KMS-11 (cell line): ENCODE results near the gene GGT6.

Experiments
- H2AFZ ChIP-seq: fragments of 200-600 bp; sonication (generic); 2 replicates; pipeline ENCODE4 v1.6.1; 2016; ENCODE audit warnings: antibody characterized with exemption, mixed run types, low read depth
- H3K27ac ChIP-seq: fragments of 200-600 bp; sonication (generic); 2 replicates; pipeline ENCODE4 v1.6.1; 2016; ENCODE audit warnings: mild to moderate bottlenecking, mixed run types
- H3K27me3 ChIP-seq: fragments of 200-600 bp; sonication (generic); 2 replicates; pipeline ENCODE4 v1.6.1; 2017; ENCODE audit warnings: mild to moderate bottlenecking, low read depth, mixed run types, moderate library complexity; ENCODE audit not compliant: insufficient read depth
- H3K36me3 ChIP-seq: fragments of 200-600 bp; sonication (generic); 2 replicates; pipeline ENCODE4 v1.6.1; 2017; ENCODE audit warnings: mild to moderate bottlenecking, mixed run types; ENCODE audit not compliant: insufficient read depth
- H3K4me1 ChIP-seq: fragments of 200-600 bp; sonication (generic); 2 replicates; pipeline ENCODE4 v1.6.1; 2016; ENCODE audit warnings: mild to moderate bottlenecking, low read depth, mixed run types; ENCODE audit not compliant: poor library complexity, severe bottlenecking
- H3K4me2 ChIP-seq: fragments of 200-600 bp; sonication (generic); 2 replicates; pipeline ENCODE4 v1.7.0; 2016; ENCODE audit warnings: mild to moderate bottlenecking, mixed run types
- H3K4me3 ChIP-seq: fragments of 200-600 bp; sonication (generic); IDR thresholded peaks from 2 replicates; pipeline ENCODE4 v1.6.1; 2017; ENCODE audit warnings: low read depth, low read length, mixed read lengths; ENCODE audit not compliant: insufficient read depth
- H3K79me2 ChIP-seq: fragments of 200-600 bp; sonication (generic); 2 replicates; pipeline ENCODE4 v1.6.1; 2016; ENCODE audit warnings: low read depth, mixed run types; ENCODE audit not compliant: insufficient read depth
- H3K9ac ChIP-seq: fragments of 200-600 bp; sonication (generic); 2 replicates; pipeline ENCODE4 v1.6.1; 2016; ENCODE audit warnings: mild to moderate bottlenecking, mixed run types
- H4K20me1 ChIP-seq: fragments of 200-600 bp; sonication (generic); 2 replicates; pipeline ENCODE4 v1.6.1; 2016; ENCODE audit warnings: mild to moderate bottlenecking, mixed run types; ENCODE audit not compliant: insufficient read depth
- CTCF ChIP-seq: fragments of 200-600 bp; sonication (generic); conservative IDR thresholded peaks from 2 replicates; pipeline ENCODE4 v1.6.1; 2017; ENCODE audit warnings: low read depth, mild to moderate bottlenecking, antibody characterized with exemption, low read length, moderate library complexity, mixed read lengths

Gene GGT6

DNA sequence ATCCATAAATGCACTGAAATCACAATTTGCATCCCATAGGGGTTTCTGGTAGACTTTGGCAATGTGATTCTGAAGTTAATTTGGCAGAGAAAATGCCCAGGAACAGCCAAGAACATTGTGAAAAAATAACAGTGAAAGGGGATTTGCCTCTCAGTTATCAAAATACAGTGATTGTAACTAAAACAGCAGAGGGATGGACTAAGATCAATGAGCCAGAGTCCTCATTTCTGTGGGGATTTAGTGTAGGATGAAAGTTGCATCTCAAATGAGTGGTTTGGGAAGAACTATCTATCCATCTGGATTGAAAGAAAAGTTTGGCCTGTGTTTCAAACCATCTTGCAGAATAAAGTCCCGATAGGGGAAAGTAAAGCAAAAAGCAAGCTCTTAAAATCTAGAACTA lies 33.2 kb downstream of the GGT6 start:
- Histone ChIP-seq H3K4me1 (no peaks in the 10 kb centered on the region), H3K27me3 (peaks cover 19% of the 10 kb centered on the region; the same call in 1 of the 2 replicates), H2AFZ (no peak overlapping the region), H3K79me2 (no peaks in the 10 kb centered on the region), H3K27ac (no peak overlapping the region), H3K36me3 (no peaks in the 10 kb centered on the region), H4K20me1 (no peaks in the 10 kb centered on the region), H3K4me3 (no peak overlapping the region), H3K9ac (no peak overlapping the region), H3K4me2 (no peak overlapping the region)
- TF ChIP-seq CTCF, result no peak

- H3K4me1 ChIP-seq, result no peaks in the 10 kb centered on the region
- TF ChIP-seq CTCF, result no peak
- no peaks in the 10 kb centered on the region for H3K79me2 ChIP-seq
- H3K4me2 ChIP-seq, result no peak overlapping the region
- no peak overlapping the region for H2AFZ ChIP-seq
- no peak overlapping the region for H3K4me3 ChIP-seq
- H3K27me3 ChIP-seq, result peaks cover 10% of the 10 kb centered on the region; the same call in 1 of the 2 replicates
- no peaks in the 10 kb centered on the region for H3K36me3 ChIP-seq
- H3K27ac ChIP-seq, result no peak overlapping the region
- no peak overlapping the region for H3K9ac ChIP-seq
- no peaks in the 10 kb centered on the region for H4K20me1 ChIP-seq
These were observed 34.5 kb downstream of the GGT6 start for GRCh38 chr17:4525691-4526397.

DNA sequence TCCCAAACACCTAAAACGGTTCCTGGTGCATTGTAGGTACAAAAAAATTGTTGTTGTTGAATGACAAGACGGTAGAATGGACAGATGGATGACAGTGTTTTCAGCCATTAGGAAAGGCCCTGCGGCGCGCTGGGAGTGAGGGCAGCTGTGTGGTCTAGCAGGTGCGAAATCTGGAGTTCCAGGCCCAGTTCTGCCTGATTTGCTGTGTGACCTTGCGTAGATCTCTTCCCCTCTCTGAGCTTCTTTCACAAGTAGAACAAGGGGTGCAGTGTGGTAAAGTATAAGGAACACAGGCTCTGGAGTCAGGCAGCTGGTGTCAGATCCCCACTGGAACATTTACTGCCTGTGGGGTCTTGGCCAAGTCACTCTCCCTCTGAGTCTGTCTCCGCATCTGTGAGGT lies 36.4 kb downstream of the GGT6 start:
- no peak overlapping the region for H3K4me2 ChIP-seq
- no peaks in the 10 kb centered on the region for H3K4me1 ChIP-seq
- H2AFZ ChIP-seq, result no peak overlapping the region
- H3K79me2 ChIP-seq, result no peaks in the 10 kb centered on the region
- peaks cover 7% of the 10 kb centered on the region; the same call in 1 of the 2 replicates for H3K27me3 ChIP-seq
- H3K27ac ChIP-seq, result no peak overlapping the region
- no peaks in the 10 kb centered on the region for H3K36me3 ChIP-seq
- TF ChIP-seq CTCF, result no peak
- H4K20me1 ChIP-seq, result no peaks in the 10 kb centered on the region
- no peak overlapping the region for H3K4me3 ChIP-seq
- no peak overlapping the region for H3K9ac ChIP-seq

- Histone ChIP-seq H3K4me2 (no peak overlapping the region), H3K27ac (no peak overlapping the region), H2AFZ (no peak overlapping the region), H3K79me2 (no peaks in the 10 kb centered on the region), H3K27me3 (peaks cover 7% of the 10 kb centered on the region; the same call in 1 of the 2 replicates), H4K20me1 (no peaks in the 10 kb centered on the region), H3K4me3 (no peak overlapping the region), H3K36me3 (no peaks in the 10 kb centered on the region), H3K9ac (no peak overlapping the region), H3K4me1 (no peaks in the 10 kb centered on the region)
- TF ChIP-seq CTCF, result no peak
These were observed 37.7 kb downstream of the GGT6 start for GRCh38 chr17:4522661-4523060.
